ENCODE results near the gene USH1C. TPM values are rescaled to one million over a fixed set of nuclear protein-coding genes. Genes with fewer than 3 reads are reported as not detected.

USH1C gene
- total RNA-seq, 4 donors from 2014 or later: 110 to 1,022 (median 157) TPM

DNA sequence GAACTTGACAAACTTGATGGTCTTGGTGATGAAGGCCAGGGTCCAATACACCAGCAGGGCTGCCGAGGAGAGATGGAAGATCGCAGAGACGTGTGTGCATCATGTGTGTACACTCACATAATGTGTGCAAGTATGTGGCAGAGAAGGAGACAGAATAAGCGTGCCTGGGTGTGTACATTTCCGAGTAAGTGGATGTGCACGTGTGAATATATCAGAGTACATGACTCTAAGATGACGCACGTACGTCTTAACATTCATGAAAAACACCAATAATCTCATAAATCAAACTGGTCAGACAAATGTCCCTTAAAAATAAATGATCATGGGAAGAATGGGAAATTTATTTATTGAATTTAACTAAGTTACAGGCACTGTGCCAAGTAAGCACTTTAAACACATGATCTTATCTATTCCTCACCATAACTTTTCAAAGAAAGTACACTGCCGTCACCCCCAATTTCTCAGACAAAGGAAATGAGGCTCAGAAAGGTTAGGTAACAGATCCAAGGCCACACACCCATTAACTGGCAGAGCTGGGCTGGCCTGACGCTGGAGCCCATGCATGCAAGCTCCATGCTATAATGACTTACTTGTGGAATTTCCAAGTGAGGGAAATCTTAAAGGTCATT, 80.6 kb downstream of the USH1C start:
- in situ Hi-C loops (cut with MboI; ENCODE audit: low pct_ligation_motif_present in 1 of 4, low pct_unique_long_range_greater_than_20kb in 1 of 4, low sequenced_read_pairs in 3 of 4): no loop called here
- Histone ChIP-seq H3K4me1 (no peaks in the 10 kb centered on the region), H3K36me3 (no peaks in the 10 kb centered on the region), H3K27ac (no peak overlapping the region), H3K4me3 (no peak overlapping the region), H3K9me3 (no peaks in the 10 kb centered on the region), H3K27me3 (peaks cover 3% of the 10 kb centered on the region)
- intact Hi-C loops (cut with DNase I; ENCODE audit: low total_unique reads): no loop called here
- no peak for TF ChIP-seq POLR2AphosphoS5 (IDR thresholded peaks at IDR 0.05)
- TF ChIP-seq POLR2A (IDR thresholded peaks at IDR 0.05): no peak
- TF ChIP-seq, protein P1, sequence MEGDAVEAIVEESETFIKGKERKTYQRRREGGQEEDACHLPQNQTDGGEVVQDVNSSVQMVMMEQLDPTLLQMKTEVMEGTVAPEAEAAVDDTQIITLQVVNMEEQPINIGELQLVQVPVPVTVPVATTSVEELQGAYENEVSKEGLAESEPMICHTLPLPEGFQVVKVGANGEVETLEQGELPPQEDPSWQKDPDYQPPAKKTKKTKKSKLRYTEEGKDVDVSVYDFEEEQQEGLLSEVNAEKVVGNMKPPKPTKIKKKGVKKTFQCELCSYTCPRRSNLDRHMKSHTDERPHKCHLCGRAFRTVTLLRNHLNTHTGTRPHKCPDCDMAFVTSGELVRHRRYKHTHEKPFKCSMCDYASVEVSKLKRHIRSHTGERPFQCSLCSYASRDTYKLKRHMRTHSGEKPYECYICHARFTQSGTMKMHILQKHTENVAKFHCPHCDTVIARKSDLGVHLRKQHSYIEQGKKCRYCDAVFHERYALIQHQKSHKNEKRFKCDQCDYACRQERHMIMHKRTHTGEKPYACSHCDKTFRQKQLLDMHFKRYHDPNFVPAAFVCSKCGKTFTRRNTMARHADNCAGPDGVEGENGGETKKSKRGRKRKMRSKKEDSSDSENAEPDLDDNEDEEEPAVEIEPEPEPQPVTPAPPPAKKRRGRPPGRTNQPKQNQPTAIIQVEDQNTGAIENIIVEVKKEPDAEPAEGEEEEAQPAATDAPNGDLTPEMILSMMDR (IDR thresholded peaks at IDR 0.05): no peak
- no peak for TF ChIP-seq EP300 (IDR thresholded peaks at IDR 0.05; ENCODE audit: low read depth)
- WGBS, 2 donors (ENCODE audit: low coverage in 1 of 2): 74 to 75% methylated on average over 5 to 11 of the region's 11 CpGs
- no peak for DNase-seq

GRCh38 chr11:17462940-17463339, 81.3 kb downstream of the USH1C start:
- DNase-seq: no peak
- Histone ChIP-seq H3K4me1 (no peaks in the 10 kb centered on the region), H3K36me3 (no peaks in the 10 kb centered on the region), H3K27me3 (peaks cover 3% of the 10 kb centered on the region), H3K4me3 (no peak overlapping the region), H3K27ac (no peak overlapping the region), H3K9me3 (no peaks in the 10 kb centered on the region)
- 44 to 65% methylated on average over 7 to 13 of the region's 13 CpGs for WGBS, 2 donors (ENCODE audit: low coverage in 1 of 2)
- intact Hi-C loops (cut with DNase I; ENCODE audit: low total_unique reads) (no loop called here), in situ Hi-C loops (cut with MboI; ENCODE audit: low pct_ligation_motif_present in 1 of 4, low pct_unique_long_range_greater_than_20kb in 1 of 4, low sequenced_read_pairs in 3 of 4) (no loop called here)
- TF ChIP-seq POLR2A (IDR thresholded peaks at IDR 0.05) (no peak), POLR2AphosphoS5 (IDR thresholded peaks at IDR 0.05) (no peak)

GRCh38 chr11:17460406-17460805, 83.8 kb downstream of the USH1C start:
- H3K27me3 ChIP-seq: peaks cover 7% of the 10 kb centered on the region
- H3K36me3 ChIP-seq: no peaks in the 10 kb centered on the region
- no peak overlapping the region for H3K4me3 ChIP-seq
- no peaks in the 10 kb centered on the region for H3K9me3 ChIP-seq
- no peak for DNase-seq
- WGBS, 2 donors (ENCODE audit: low coverage in 1 of 2): 93% methylated on average over 12 of the region's 12 CpGs; no CpG with 5 or more reads in 1 of the 2 donors
- H3K4me1 ChIP-seq: no peaks in the 10 kb centered on the region
- in situ Hi-C loops (cut with MboI; ENCODE audit: low pct_ligation_motif_present in 1 of 4, low pct_unique_long_range_greater_than_20kb in 1 of 4, low sequenced_read_pairs in 3 of 4): no loop called here
- TF ChIP-seq POLR2AphosphoS5 (IDR thresholded peaks at IDR 0.05) (no peak), EP300 (IDR thresholded peaks at IDR 0.05; ENCODE audit: low read depth) (no peak), POLR2A (IDR thresholded peaks at IDR 0.05) (no peak)
- TF ChIP-seq, protein P1 (IDR thresholded peaks at IDR 0.05): no peak
- intact Hi-C loops (cut with DNase I; ENCODE audit: low total_unique reads): no loop called here
- H3K27ac ChIP-seq: no peak overlapping the region

- Histone ChIP-seq H3K4me3 (no peak overlapping the region), H3K27me3 (peaks cover 7% of the 10 kb centered on the region), H3K36me3 (no peaks in the 10 kb centered on the region), H3K4me1 (no peaks in the 10 kb centered on the region), H3K27ac (no peak overlapping the region), H3K9me3 (no peaks in the 10 kb centered on the region)
- TF ChIP-seq EP300 (IDR thresholded peaks at IDR 0.05; ENCODE audit: low read depth) (no peak), POLR2AphosphoS5 (IDR thresholded peaks at IDR 0.05) (no peak), POLR2A (IDR thresholded peaks at IDR 0.05) (no peak)
- TF ChIP-seq, protein P1 (IDR thresholded peaks at IDR 0.05): no peak
- no peak for DNase-seq
- intact Hi-C loops (cut with DNase I; ENCODE audit: low total_unique reads) (no loop called here), in situ Hi-C loops (cut with MboI; ENCODE audit: low pct_ligation_motif_present in 1 of 4, low pct_unique_long_range_greater_than_20kb in 1 of 4, low sequenced_read_pairs in 3 of 4) (no loop called here)
- 70 to 72% methylated on average over 8 to 9 of the region's 9 CpGs for WGBS, 2 donors (ENCODE audit: low coverage in 1 of 2)
Measured at GRCh38 chr11:17459236-17459896, 84.8 kb downstream of the USH1C start.
